ENCODE results near the gene RNLS. TPM values are rescaled to one million over a fixed set of nuclear protein-coding genes. Genes with fewer than 3 reads are reported as not detected.

RNLS gene
- total and polyA plus RNA-seq, 2 of the 4 experiments (the other 2 are of a cell fraction), result 4.5 to 7.0 TPM

GRCh38 chr10:88528806-88529570 is 54.1 kb downstream of the RNLS start:
- dilution Hi-C loops (cut with HindIII; ENCODE audit: low sequenced_read_pairs, unreplicated experiment) (no loop called here), in situ Hi-C loops (cut with MboI; ENCODE audit: low sequenced_read_pairs) (no loop called here), intact Hi-C loops (cut with micrococcal nuclease) (no loop called here)
- DNase-seq (no peak), ATAC-seq (ENCODE audit: low read depth) (no peak)
- Histone ChIP-seq H3K36me3 (ENCODE audit: control insufficient read depth, insufficient read depth, low read length) (no peaks in the 10 kb centered on the region), H3K9me1 (ENCODE audit: insufficient read depth, low read length) (no peaks in the 10 kb centered on the region), H3K4me2 (ENCODE audit: low read depth, low read length) (no peak overlapping the region), H3K79me1 (ENCODE audit: low read depth in 1 of 2, low read length in 2 of 2) (no peaks in the 10 kb centered on the region), H3K18ac (ENCODE audit: low read depth, low read length) (no peak overlapping the region), H2BK20ac (ENCODE audit: low read depth, low read length) (no peak overlapping the region), H3K23ac (ENCODE audit: low read depth, low read length) (no peak overlapping the region), H2BK15ac (ENCODE audit: low read depth, low read length) (no peak overlapping the region), H4K20me1 (ENCODE audit: insufficient read depth, low read length) (no peaks in the 10 kb centered on the region), H3K14ac (replicated peaks; ENCODE audit: low read depth, low read length) (no peak overlapping the region), H2BK120ac (ENCODE audit: low read depth, low read length) (no peak overlapping the region), H3K56ac (ENCODE audit: extremely low read depth, insufficient read depth, low read length) (no peak overlapping the region), H3K4me3 (ENCODE audit: insufficient read depth, low read depth, low read length) (no peak overlapping the region), H4K8ac (ENCODE audit: low read depth in 2 of 2, low read length in 2 of 2) (no peak overlapping the region), H3K27ac (ENCODE audit: insufficient read depth, low read length) (no peak overlapping the region), H3K4ac (ENCODE audit: low read depth, low read length) (no peak overlapping the region), H3K9ac (ENCODE audit: low read depth, low read length) (no peak overlapping the region), H3K4me1 (ENCODE audit: control insufficient read depth, insufficient read depth, low read length) (peaks cover 2% of the 10 kb centered on the region; the same call in 1 of the 2 replicates), H2AK5ac (ENCODE audit: low read depth, low read length) (no peak overlapping the region), H3K9me3 (ENCODE audit: control insufficient read depth, insufficient read depth, low read length) (no peaks in the 10 kb centered on the region), H2BK5ac (ENCODE audit: low read depth, low read length, poor library complexity, severe bottlenecking) (no peak overlapping the region), H3K27me3 (ENCODE audit: control insufficient read depth, insufficient read depth, low read length) (peaks cover 1% of the 10 kb centered on the region; the same call in 1 of the 2 replicates), H4K91ac (ENCODE audit: insufficient read depth, low read depth, low read length) (no peak overlapping the region), H2AFZ (replicated peaks; ENCODE audit: low read length, poor library complexity) (no peak overlapping the region), H2AK9ac (replicated peaks; ENCODE audit: low read depth, low read length, poor library complexity) (no peak overlapping the region), H4K5ac (ENCODE audit: low read depth, low read length) (no peak overlapping the region)
- CTCF ChIA-PET, result no interaction called here
- WGBS, 2 experiments (ENCODE audit: extremely low coverage in 2 of 2, insufficient read length in 1 of 2), result no CpG with 5 or more reads among the region's 4 CpGs
- TF ChIP-seq ELK1 (IDR thresholded peaks at IDR 0.05; ENCODE audit: borderline replicate concordance, low read depth, low read length) (no peak), RFX5 (IDR thresholded peaks at IDR 0.05; ENCODE audit: low read depth, low read length) (no peak), POLR2A (IDR thresholded peaks at IDR 0.05; ENCODE audit: low read depth, low read length) (no peak), CHD1 (IDR thresholded peaks at IDR 0.05; ENCODE audit: low read depth, low read length) (no peak), CEBPB (IDR thresholded peaks at IDR 0.05; ENCODE audit: low read depth, low read length) (no peak), MAZ (IDR thresholded peaks at IDR 0.05; ENCODE audit: borderline replicate concordance, low read depth, low read length) (no peak), RCOR1 (IDR thresholded peaks at IDR 0.05; ENCODE audit: insufficient replicate concordance, low read length) (no peak), CTCF (conservative IDR thresholded peaks at IDR 0.05; ENCODE audit: low read depth, low read length) (no peak), RAD21 (IDR thresholded peaks at IDR 0.05; ENCODE audit: low read length) (no peak), NFE2L2 (IDR thresholded peaks at IDR 0.05; ENCODE audit: low read depth, low read length) (no peak), MAFK (IDR thresholded peaks at IDR 0.05; ENCODE audit: low read depth, low read length) (no peak), SMC3 (IDR thresholded peaks at IDR 0.05; ENCODE audit: low read depth, low read length) (no peak)
- BruUV-seq (replicated peaks), result no TSS peak
- POLR2A ChIA-PET (ENCODE audit: unreplicated experiment), result no interaction called here

Measured in IMR-90 (cell line).